GM19395 (cell line): ENCODE data around the gene SLC6A7.
"Not testable (repeated sequence)": the region's sequence is repeated elsewhere in the genome, so short reads cannot be mapped to it uniquely, and the experiment has no call there.

Experiments used
- ATAC-seq: cut with Tn5 transposase; IDR thresholded peaks from one replicate; pipeline ENCODE4 v1.9.1; 2021; ENCODE audit warnings: mild to moderate bottlenecking, moderate library complexity; ENCODE audit not compliant: unreplicated experiment

The SLC6A7 gene

DNA sequence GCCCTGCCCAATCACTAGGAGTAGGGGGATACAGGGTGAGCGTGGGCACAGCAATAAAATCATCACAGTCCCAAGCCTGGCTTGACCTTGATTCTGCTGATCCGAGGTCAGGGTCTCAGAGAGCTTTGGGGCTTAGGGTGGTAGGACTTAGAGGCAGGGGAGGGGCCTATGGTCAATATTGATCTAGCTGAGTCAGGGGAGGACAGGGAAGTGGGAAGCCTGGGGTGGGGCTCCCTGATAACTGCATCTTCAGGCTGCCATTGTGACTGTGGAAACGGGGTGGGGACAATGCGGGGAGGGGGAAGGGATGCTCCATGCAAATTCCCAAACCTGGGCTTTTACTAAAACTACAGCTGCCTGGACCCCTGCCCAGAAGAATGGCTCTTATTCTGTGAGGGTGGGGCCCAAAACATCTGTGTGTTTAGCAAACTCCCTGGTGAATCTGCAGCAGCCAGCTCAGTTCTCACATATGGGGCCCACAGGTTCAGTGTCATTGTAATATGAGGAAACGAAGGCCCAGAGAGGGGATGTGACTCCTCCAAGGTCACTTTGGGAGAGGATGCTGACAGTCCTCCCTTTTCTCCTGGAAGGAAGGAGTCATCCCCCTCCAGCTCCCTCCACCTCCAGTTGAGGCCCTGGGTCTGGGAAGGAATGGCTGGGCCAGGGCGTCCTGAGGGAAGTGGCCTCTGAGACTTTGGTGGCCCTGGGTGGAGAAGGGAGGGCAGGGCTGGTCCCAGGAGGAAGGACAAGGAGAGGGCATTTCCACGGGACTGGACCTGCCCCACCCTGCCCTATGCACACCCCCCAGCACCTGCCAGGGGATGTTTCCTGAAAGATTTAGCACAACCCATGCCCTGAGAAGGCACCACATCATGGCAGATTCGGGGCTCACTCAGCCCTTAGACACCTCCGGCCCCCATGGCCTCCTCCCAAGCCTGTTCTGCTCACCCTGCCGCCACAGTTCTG is 26.4 kb downstream of the SLC6A7 start:
- ATAC-seq, result no peak

DNA sequence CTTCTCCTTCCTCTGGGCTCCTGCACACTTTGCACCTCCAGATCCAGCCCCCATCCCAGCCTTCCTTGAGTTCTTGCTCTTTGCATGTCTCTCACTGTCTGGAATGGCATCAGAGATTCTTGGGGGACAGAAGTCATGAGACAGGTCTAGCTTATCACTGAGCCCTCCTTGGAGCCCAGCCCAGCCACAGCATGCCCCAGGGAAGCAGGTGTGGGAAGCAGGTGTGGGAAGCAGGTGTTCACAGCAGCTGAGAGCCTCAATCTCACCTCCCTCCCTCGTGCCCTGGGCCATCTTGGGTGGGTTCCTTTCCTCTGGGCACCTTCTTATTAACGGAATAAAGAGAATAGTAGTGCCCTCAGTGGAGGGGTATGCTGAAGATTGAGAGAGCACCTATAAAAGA is 27.2 kb downstream of the SLC6A7 start:
- no peak for ATAC-seq

- peak; percentile 95 for ATAC-seq
Measured at GRCh38 chr5:150217873-150218692, 28.2 kb downstream of the SLC6A7 start.

DNA sequence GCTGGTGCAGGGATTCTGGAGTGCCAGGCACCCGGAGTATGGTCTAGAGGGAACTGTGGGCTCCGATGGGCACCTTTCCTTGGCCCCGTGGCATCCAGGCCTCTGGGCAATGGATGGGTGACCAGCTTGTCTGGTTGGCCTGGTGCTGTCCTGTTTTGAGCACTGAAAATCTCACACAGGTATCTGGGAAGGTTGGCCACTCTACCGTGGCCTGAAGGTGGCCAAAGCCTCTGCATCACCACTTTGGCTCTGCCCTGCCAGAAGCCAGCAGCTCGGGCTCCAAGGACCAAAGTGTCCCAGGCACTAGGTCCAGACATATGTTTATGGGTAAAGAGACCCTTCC is 28.8 kb downstream of the SLC6A7 start:
- ATAC-seq, result no peak

DNA sequence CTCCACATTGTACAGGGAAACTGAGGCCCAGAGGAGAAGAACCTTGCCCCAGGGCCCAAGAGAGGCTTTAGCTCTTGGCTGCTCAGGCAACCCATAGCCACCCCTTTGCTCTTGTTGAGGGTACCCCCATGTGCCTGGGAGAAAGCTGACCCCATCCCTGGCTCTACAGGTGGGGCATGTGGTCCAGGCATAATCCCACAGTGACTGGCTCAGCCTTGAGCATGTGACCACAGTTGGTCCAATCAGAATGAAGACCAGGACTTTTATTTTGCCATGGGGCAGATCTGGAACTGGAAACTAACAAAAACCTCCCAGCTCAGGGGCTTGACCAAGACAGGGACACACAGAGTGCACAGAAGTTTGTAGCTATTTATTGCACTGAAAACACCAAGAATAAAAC is 29.3 kb downstream of the SLC6A7 start:
- no peak for ATAC-seq

DNA sequence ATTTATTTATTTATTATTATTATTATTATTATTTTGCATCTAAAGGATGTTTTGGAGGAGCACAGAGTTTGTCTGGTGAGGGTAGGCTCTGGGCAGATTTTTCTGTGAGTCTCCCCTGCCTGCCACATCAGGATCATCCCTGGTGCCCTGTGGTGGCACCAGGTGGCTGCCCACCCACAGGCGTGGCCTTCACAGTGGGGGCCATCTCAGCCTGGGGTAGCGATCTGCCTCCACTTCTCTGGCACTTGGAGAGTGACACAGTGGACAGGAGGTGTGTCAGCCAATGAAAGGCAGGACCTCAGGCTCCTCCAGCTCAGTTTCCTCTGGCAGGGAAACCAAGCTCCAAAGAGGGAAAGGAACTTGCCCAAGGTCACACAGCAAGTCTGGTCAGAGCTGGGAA is 30.0 kb downstream of the SLC6A7 start:
- no peak for ATAC-seq

GRCh38 chr5:150221471-150221870 is 31.6 kb downstream of the SLC6A7 start:
- ATAC-seq, result no peak

- ATAC-seq, result no peak
Measured at GRCh38 chr5:150222906-150223305, 33.0 kb downstream of the SLC6A7 start.

GRCh38 chr5:150223474-150223873 is 33.6 kb downstream of the SLC6A7 start:
- ATAC-seq, result no peak

DNA sequence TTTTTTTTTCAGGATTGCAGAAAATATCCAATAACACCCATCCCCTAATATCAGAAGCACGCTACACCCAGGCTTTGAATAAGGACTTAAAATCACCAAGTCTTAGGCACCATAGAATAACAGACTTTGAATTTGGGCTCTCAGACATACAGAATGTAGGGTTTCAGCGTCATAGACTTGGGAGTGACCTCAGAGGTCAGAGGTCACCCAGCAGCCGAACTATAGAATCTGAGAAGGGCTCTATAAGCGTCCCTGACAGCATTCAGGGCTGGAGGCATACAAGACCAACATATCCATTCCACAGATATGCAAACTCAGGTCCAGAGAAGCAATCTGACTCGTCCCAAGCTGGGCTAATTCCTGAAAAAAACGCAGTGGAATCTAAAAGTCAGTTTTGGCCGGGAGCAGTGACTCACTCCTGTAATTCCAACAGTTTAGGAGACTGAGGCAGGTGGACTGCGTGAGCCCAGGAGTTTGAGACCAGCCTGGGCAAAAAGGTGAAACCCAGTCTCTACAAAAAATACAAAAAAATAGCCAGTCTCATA is 34.7 kb downstream of the SLC6A7 start:
- no peak for ATAC-seq

DNA sequence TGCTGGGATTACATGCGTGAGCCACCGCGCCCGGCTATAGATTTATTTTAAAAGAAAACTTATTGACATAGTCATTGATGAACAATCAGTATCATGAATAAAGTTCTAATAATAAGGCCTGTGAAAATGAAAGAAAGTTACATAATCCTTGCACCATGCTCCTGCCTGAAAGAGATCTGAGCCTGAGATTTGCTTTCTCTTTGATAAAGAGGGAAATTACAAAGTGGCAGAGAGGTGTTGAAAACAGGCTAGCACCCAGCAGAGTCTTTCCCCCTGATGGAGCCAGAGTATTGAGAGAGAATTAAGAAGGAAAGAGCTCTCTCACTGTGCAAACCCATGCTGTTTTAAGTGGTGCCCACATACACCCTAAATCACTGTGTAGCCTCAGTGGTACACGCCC is 37.2 kb downstream of the SLC6A7 start:
- ATAC-seq, result no peak

GRCh38 chr5:150227606-150228273 is 37.9 kb downstream of the SLC6A7 start:
- ATAC-seq, result no peak

- ATAC-seq, result no peak
Measured at GRCh38 chr5:150229571-150229970, 39.7 kb downstream of the SLC6A7 start.

DNA sequence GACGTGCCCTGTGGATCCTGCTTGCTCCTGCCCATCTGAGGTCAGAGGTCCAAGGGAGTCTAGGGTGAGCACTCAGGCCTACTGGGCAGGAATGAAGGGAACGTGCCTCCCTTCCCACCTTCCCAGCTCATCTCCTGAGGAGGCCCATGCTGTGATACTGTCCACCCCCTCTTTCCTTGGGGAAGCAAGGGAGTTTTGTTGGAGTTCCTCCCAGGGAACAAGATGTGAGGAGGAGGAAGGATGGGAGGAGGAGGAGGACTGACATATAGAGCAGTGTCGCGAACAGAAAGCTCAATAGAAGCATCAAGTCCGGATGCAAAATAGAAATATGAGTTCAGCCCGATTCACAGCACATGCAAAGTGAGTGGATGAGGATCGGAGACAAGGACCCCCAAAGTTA is 41.0 kb downstream of the SLC6A7 start:
- no peak for ATAC-seq

- not testable (repeated sequence) for ATAC-seq
Measured at GRCh38 chr5:150233706-150234105, 43.8 kb downstream of the SLC6A7 start.

- ATAC-seq, result peak; percentile 57
Measured at GRCh38 chr5:150234576-150235499, 45.0 kb downstream of the SLC6A7 start.

DNA sequence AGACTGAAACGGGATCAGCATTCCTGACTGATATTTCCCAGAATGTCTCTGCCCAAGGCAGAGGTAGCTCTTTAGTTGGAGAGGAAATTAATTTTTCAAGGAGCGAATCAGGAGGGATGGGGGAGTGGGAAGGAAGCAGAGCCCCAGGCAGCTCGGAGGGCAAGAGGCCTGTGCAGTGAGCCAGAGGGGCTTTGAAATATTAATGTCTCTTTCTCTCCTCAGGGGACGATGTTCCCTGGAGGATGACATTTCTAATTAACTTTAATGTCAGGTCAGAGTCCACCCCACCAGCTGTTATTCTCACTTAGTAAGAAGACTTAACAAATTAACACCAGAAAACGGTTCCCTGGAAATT is 45.6 kb downstream of the SLC6A7 start:
- ATAC-seq, result no peak

- ATAC-seq, result no peak
Measured at GRCh38 chr5:150236313-150236712, 46.5 kb downstream of the SLC6A7 start.

- no peak for ATAC-seq
Measured at GRCh38 chr5:150236981-150237754, 47.3 kb downstream of the SLC6A7 start.
